OCI-LY3 (cell line): ENCODE data around the gene ZDHHC16.
A peak's percentile ranks its signal among the peaks of the same experiment; 100 is the strongest.
"Not testable (repeated sequence)": the region's sequence is repeated elsewhere in the genome, so short reads cannot be mapped to it uniquely, and the experiment has no call there.

Experiments used
- H2AFZ ChIP-seq: fragments of 200-600, 300-600 bp; shearing (Covaris generic); 2 replicates; pipeline ENCODE4 v1.6.0; 2014; ENCODE audit warnings: antibody characterized with exemption, low read depth, low read length
- H3K27ac ChIP-seq: fragments of 200-600, 300-600 bp; sonication (generic); 2 replicates; pipeline ENCODE4 v1.5.1; 2014; ENCODE audit warnings: mild to moderate bottlenecking, low read length, moderate library complexity, mixed read lengths
- H3K27me3 ChIP-seq: fragments of 200-600, 300-600 bp; sonication (generic); 2 replicates; pipeline ENCODE4 v1.6.1; 2014; ENCODE audit warnings: low read depth, low read length, mixed read lengths
- H3K36me3 ChIP-seq: fragments of 200-600, 300-600 bp; sonication (generic); replicated peaks from 2 replicates; pipeline ENCODE3; 2014; ENCODE audit warnings: low read depth, low read length, mixed read lengths
- H3K4me1 ChIP-seq: fragments of 300-600, 200-600 bp; sonication (generic); 2 replicates; pipeline ENCODE4 v1.6.1; 2014; ENCODE audit warnings: low read length, mixed read lengths
- H3K4me2 ChIP-seq: fragments of 200-600, 300-600 bp; sonication (generic); 2 replicates; pipeline ENCODE4 v1.6.1; 2014; ENCODE audit warnings: low read length, mixed read lengths
- H3K4me3 ChIP-seq: fragments of 300-600, 200-600 bp; sonication (generic); 2 replicates; pipeline ENCODE4 v1.5.1; 2014; ENCODE audit warnings: antibody characterized with exemption, mild to moderate bottlenecking, low read length, moderate library complexity
- H3K79me2 ChIP-seq: fragments of 300-600, 200-600 bp; shearing (Covaris generic); 2 replicates; pipeline ENCODE4 v1.6.1; 2014; ENCODE audit warnings: mild to moderate bottlenecking, low read length, mixed read lengths
- H3K9ac ChIP-seq: fragments of 300-600, 200-600 bp; shearing (Covaris generic); 2 replicates; pipeline ENCODE4 v1.6.0; 2014; ENCODE audit warnings: mild to moderate bottlenecking, low read length, moderate library complexity
- H3K9me3 ChIP-seq: fragments of 200-600, 300-600 bp; shearing (Covaris generic); 2 replicates; pipeline ENCODE4 v1.6.1; 2014; ENCODE audit warnings: low read length, mixed read lengths; ENCODE audit not compliant: insufficient read depth
- H4K20me1 ChIP-seq: fragments of 200-600, 300-600 bp; sonication (generic); 2 replicates; pipeline ENCODE4 v1.6.1; 2016; ENCODE audit warnings: low read length, mixed read lengths; ENCODE audit not compliant: insufficient read depth
- EZH2phosphoT487 ChIP-seq: fragments of 200-600 bp; shearing (Covaris generic); IDR thresholded peaks from 2 replicates; pipeline ENCODE4 v1.6.1; 2018; ENCODE audit warnings: antibody characterized with exemption, mixed run types, low read depth
- TF ChIP-seq, protein P1 (sequence below): fragments of 200-600, 300-600 bp; sonication (generic); IDR thresholded peaks from 2 replicates; pipeline ENCODE4 v1.5.1; 2014; ENCODE audit warnings: antibody characterized with exemption, low read length, low read depth

The ZDHHC16 gene

DNA sequence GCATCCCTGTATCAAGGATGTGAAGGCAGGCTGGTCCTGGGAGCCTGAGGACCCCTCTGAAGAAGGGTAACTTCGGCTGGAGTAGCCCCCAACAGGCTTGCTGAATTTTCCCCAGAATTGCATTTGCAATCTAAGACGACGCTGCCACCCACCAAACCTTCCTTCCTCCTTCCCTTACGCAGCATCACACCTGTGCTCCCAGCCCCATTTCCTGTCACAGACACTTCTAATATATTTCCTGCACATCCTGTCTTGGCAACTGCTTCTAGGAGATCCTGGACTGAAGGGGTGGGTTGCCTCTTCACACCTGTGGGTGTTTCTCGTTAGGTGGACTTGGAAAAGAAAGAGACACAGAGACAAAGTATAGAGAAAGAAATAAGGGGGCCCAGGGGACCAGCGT is 29.4 kb upstream of the ZDHHC16 start:
- TF ChIP-seq, protein P1, sequence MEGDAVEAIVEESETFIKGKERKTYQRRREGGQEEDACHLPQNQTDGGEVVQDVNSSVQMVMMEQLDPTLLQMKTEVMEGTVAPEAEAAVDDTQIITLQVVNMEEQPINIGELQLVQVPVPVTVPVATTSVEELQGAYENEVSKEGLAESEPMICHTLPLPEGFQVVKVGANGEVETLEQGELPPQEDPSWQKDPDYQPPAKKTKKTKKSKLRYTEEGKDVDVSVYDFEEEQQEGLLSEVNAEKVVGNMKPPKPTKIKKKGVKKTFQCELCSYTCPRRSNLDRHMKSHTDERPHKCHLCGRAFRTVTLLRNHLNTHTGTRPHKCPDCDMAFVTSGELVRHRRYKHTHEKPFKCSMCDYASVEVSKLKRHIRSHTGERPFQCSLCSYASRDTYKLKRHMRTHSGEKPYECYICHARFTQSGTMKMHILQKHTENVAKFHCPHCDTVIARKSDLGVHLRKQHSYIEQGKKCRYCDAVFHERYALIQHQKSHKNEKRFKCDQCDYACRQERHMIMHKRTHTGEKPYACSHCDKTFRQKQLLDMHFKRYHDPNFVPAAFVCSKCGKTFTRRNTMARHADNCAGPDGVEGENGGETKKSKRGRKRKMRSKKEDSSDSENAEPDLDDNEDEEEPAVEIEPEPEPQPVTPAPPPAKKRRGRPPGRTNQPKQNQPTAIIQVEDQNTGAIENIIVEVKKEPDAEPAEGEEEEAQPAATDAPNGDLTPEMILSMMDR: no peak
- TF ChIP-seq EZH2phosphoT487: no peak
- H3K4me1 ChIP-seq: peaks cover 12% of the 10 kb centered on the region
- H3K27me3 ChIP-seq: no peaks in the 10 kb centered on the region
- no peak overlapping the region for H3K27ac ChIP-seq
- H4K20me1 ChIP-seq: no peaks in the 10 kb centered on the region
- H3K36me3 ChIP-seq: no peaks in the 10 kb centered on the region
- H2AFZ ChIP-seq: no peak overlapping the region
- H3K4me2 ChIP-seq: no peak overlapping the region
- H3K4me3 ChIP-seq: no peak overlapping the region
- H3K9me3 ChIP-seq: no peaks in the 10 kb centered on the region
- H3K9ac ChIP-seq: no peak overlapping the region
- H3K79me2 ChIP-seq: no peaks in the 10 kb centered on the region

DNA sequence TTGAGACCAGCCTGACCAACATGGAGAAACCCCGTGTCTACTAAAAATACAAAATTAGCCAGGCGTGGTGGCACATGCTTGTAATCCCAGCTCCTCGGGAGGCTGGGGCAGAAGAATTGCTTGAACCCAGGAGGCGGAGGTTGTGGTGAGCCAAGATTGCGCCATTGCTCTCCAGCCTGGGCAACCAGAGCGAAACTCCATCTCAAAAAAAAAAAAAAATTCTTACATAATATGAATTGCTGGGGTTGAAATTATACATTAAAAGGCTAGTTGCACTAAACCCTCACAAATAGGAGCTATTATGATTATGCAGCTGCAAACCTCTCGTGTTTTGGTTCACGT is 22.2 kb upstream of the ZDHHC16 start:
- not testable (repeated sequence) for H2AFZ ChIP-seq, H3K27ac ChIP-seq, H3K9me3 ChIP-seq, H3K4me2 ChIP-seq, H3K27me3 ChIP-seq, H3K9ac ChIP-seq, H3K4me3 ChIP-seq
- Histone ChIP-seq H4K20me1 (peaks cover 16% of the 10 kb centered on the region), H3K36me3 (peaks cover 19% of the 10 kb centered on the region), H3K79me2 (peaks cover 27% of the 10 kb centered on the region), H3K4me1 (peaks cover 16% of the 10 kb centered on the region)

- H3K27me3 ChIP-seq: no peaks in the 10 kb centered on the region
- peaks cover 42% of the 10 kb centered on the region for H3K79me2 ChIP-seq
- peak within 1 kb of the TSS; percentile 76 for H3K27ac ChIP-seq
- TF ChIP-seq, protein P1: peak; percentile 50
- TF ChIP-seq EZH2phosphoT487: no peak
- peaks cover 11% of the 10 kb centered on the region for H3K4me1 ChIP-seq
- H3K4me2 ChIP-seq: peak within 1 kb of the TSS; percentile 99
- peaks cover 38% of the 10 kb centered on the region for H3K36me3 ChIP-seq
- H2AFZ ChIP-seq: peak within 1 kb of the TSS; percentile 46; the same call in 1 of the 2 replicates
- peak within 1 kb of the TSS; percentile 96 for H3K9ac ChIP-seq
- no peaks in the 10 kb centered on the region for H3K9me3 ChIP-seq
- peaks cover 24% of the 10 kb centered on the region for H4K20me1 ChIP-seq
- peak within 1 kb of the TSS; percentile 97 for H3K4me3 ChIP-seq
Measured at GRCh38 chr10:97425964-97426775, 19.8 kb upstream of the ZDHHC16 start, which contains the start of gene PGAM1. PGAM1 (plus strand) TSS chr10:97426191; CDS start chr10:97426308, 117 bp downstream.

GRCh38 chr10:97426776-97427570 is 19.0 kb upstream of the ZDHHC16 start:
- H3K27ac ChIP-seq: peak overlapping the region; percentile 76
- H3K4me2 ChIP-seq: peak overlapping the region; percentile 99
- peaks cover 11% of the 10 kb centered on the region for H3K4me1 ChIP-seq
- no peak overlapping the region for H2AFZ ChIP-seq
- peak overlapping the region; percentile 96 for H3K9ac ChIP-seq
- H3K4me3 ChIP-seq: peak overlapping the region; percentile 94
- H3K9me3 ChIP-seq: no peaks in the 10 kb centered on the region
- TF ChIP-seq, protein P1: no peak
- no peak for TF ChIP-seq EZH2phosphoT487
- peaks cover 42% of the 10 kb centered on the region for H3K79me2 ChIP-seq
- no peaks in the 10 kb centered on the region for H3K27me3 ChIP-seq
- H4K20me1 ChIP-seq: peaks cover 24% of the 10 kb centered on the region
- H3K36me3 ChIP-seq: peaks cover 44% of the 10 kb centered on the region
